ENCODE results near the gene SRRD.
A peak's percentile ranks its signal among the peaks of the same experiment; 100 is the strongest.
"Not testable (repeated sequence)": the region's sequence is repeated elsewhere in the genome, so short reads cannot be mapped to it uniquely, and the experiment has no call there.

SRRD gene

GRCh38 chr22:26483439-26484359, at the start of gene SRRD, which contains the start of gene HPS4:
Gene SRRD (plus strand): TSS chr22:26483877. CDS start chr22:26483891, 14 bp downstream.
Gene HPS4 (minus strand): TSS chr22:26483783. CDS start chr22:26481762, 2,021 bp downstream.
- DNase-seq (ENCODE audit: low read depth in 2 of 2): peak; percentile 87 to 89

GRCh38 chr22:26435327-26436093, 48.2 kb upstream of the SRRD start:
- no peak for DNase-seq (ENCODE audit: low read depth in 2 of 2)

- no peak for DNase-seq (ENCODE audit: low read depth in 2 of 2)
Observed at GRCh38 chr22:26436903-26437515, 46.7 kb upstream of the SRRD start.

- DNase-seq (ENCODE audit: low read depth in 2 of 2): no peak
Observed at GRCh38 chr22:26437694-26438392, 45.8 kb upstream of the SRRD start.

GRCh38 chr22:26438776-26439175, 44.9 kb upstream of the SRRD start:
- not testable (repeated sequence) for DNase-seq (ENCODE audit: low read depth in 2 of 2)

GRCh38 chr22:26439559-26439958, 44.1 kb upstream of the SRRD start:
- no peak for DNase-seq (ENCODE audit: low read depth in 2 of 2)

GRCh38 chr22:26442086-26442756, 41.5 kb upstream of the SRRD start:
- DNase-seq (ENCODE audit: low read depth in 2 of 2): no peak

- no peak for DNase-seq (ENCODE audit: low read depth in 2 of 2)
Observed at GRCh38 chr22:26443901-26444690, 39.6 kb upstream of the SRRD start.

- DNase-seq (ENCODE audit: low read depth in 2 of 2): no peak
Observed at GRCh38 chr22:26444777-26445176, 38.9 kb upstream of the SRRD start.

- no peak for DNase-seq (ENCODE audit: low read depth in 2 of 2)
Observed at GRCh38 chr22:26445577-26446275, 38.0 kb upstream of the SRRD start.

- DNase-seq (ENCODE audit: low read depth in 2 of 2): no peak
Observed at GRCh38 chr22:26446808-26447515, 36.7 kb upstream of the SRRD start.

GRCh38 chr22:26447584-26448329, 35.9 kb upstream of the SRRD start:
- no peak for DNase-seq (ENCODE audit: low read depth in 2 of 2)

- no peak for DNase-seq (ENCODE audit: low read depth in 2 of 2)
Observed at GRCh38 chr22:26448334-26448733, 35.3 kb upstream of the SRRD start.

GRCh38 chr22:26448941-26449340, 34.7 kb upstream of the SRRD start:
- no peak for DNase-seq (ENCODE audit: low read depth in 2 of 2)

- no peak for DNase-seq (ENCODE audit: low read depth in 2 of 2)
Observed at GRCh38 chr22:26450453-26451185, 33.1 kb upstream of the SRRD start.

- no peak for DNase-seq (ENCODE audit: low read depth in 2 of 2)
Observed at GRCh38 chr22:26452236-26453016, 31.3 kb upstream of the SRRD start.

GRCh38 chr22:26453216-26453615, 30.5 kb upstream of the SRRD start:
- no peak for DNase-seq (ENCODE audit: low read depth in 2 of 2)

Data from stimulated activated CD8-positive, alpha-beta memory T cell treated with anti-CD3 and anti-CD28 coated beads, Interleukin-2, amount 100 ng/mL, for 48 hours (primary cell).